ENCODE data around the gene TMUB1. TPM values are rescaled to one million over a fixed set of nuclear protein-coding genes. Genes with fewer than 3 reads are reported as not detected.

TMUB1 gene
- total RNA-seq, 2 donors from 2014 or later = 72.4 to 80.7 TPM

DNA sequence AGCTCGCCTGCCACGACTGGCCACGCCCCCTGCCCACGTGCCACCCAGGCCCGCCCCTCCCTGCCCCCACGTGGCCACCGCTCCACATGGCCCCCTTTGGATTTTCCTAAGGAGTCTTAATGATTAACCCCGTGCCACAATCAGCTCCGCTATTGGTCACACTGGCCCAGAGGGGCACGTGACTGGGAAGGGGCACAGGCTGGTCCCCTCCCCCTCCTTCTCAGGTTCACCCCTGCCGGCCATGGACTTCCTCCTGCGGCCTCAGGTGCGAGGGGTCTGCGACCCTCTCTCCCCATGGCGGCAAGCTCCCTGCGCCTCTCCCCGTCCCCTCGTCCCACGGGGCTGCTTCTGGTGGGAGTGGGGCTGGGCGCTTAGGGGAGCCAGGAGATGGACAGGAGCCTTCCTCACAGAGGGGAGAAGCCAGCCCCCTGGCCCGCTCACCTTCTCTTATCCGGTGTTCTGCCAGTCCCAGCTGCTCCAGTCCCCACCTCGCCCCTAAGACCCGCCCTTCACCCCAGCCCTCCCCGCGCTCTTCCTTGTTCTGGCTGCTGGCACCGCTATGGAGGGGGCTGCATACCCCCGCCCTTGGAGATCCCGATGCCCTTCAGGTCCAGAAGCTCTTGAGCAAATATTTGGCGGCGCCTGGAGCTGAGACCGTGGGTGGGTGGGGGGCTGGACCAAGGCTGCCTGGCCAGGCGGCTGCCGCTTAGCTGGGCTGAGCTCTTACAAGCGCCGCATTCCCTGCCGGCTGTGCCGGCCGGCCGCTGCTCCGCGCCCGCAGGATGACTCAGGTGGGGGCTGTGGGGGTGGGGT is 20.7 kb downstream of the TMUB1 start:
- ATAC-seq (peak; percentile 56), DNase-seq (peak; percentile 83 to 89)
- intact Hi-C loops (cut with DNase I, micrococcal nuclease) = no loop called here

DNA sequence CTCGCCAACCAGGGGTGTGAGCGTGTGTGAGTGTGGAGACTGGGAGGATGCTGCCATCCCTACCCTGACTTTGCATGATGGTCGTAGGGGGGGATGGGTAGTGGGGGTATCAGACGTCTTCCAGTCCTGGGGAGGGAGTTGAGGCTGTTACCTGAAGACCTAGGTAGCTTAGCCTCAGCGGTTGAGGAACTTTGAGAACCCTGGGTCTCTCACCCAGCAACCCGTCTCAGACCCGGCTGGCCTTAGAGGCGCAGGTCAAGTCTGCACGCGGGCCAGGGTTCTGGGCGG is 21.2 kb downstream of the TMUB1 start:
- ATAC-seq = no peak
- no peak for DNase-seq
- intact Hi-C loops (cut with DNase I, micrococcal nuclease) = no loop called here

DNA sequence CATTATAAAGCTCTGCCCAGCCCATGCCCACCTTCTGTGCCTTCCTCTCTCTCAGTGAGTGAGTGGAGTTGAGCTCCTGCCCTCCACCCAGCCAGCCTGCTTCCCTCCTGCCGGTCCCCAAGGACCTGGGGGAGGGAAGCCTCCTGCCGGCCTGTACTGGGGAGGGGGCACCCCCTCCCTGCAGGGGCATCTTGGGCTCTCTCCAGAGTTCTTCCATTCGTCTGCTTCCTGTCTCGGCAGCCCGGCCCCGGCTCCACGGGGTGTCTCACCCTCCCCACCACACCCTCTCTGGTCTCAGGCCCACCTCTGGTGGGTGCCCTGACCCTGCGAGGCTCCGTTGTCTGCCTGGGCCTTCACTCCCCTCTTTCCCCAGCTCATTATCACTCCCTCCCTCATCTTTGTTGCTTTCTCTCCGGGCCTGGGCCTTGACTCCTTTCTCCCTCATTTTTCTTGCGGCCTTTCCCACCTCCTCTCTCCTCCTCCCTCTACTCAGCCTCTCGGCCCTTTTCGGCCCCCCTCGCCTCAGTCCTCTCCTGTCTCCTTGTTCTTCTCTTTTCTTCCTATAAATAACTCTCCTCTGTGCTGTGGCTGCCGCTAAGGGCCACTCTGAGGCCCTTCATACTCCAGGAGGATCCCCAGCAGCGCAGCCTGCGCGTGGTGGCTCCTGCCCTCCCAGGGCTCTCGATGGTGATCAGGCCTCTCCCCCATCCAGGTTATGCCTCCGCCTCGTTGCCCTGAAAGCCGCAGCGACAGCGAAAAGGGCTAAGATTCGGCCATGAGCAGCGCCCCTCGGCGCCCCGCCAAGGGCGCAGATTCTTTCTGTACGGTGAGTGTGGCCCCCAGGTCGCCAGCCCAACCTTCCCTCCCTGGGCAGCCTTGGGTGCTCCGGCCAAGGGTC is 21.8 kb downstream of the TMUB1 start:
- DNase-seq (peak in 1 of 2 donors; percentile 38), ATAC-seq (no peak)
- intact Hi-C loops (cut with DNase I, micrococcal nuclease) = no loop called here

DNA sequence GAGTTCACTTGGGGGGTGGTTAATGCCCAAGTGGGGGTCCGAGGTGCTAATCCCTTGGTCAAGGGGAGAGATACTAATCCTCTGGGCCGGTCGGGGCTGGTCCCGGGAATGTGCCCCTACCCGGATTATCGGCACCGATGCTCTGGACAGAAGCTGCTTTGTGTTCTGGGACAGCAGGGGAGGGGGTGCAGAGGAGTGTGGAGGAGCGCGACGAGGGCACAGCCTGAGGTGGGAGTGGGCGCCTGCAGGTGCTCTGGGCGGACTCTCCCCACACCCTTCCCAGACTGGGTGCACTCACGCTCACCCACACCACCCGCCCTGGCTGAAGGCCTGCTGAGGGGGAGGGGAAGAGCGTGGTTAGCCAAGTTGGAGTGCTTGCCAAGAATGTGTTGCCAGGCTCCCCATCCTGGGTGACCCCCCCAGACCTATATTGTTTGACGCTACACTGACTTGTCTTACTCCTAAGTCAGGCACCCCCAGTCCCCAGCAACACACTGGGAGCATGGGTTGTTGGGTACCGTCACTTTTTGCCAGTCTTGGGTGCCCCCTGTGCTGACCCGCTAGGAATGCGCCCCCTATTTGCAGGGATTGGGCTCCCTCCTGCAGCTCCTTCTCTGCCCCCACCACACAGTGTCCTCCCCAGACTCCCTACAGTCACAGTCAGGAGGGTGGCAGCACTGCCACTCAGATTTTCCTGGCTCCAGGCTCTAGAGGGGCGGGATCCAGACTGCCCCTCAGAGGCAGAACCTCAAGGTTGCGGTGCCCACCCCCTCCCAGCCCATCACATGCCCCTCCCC is 22.7 kb downstream of the TMUB1 start:
- peak; percentile 57 to 71 for DNase-seq
- ATAC-seq = no peak
- intact Hi-C loops (cut with DNase I, micrococcal nuclease) = no loop called here

DNA sequence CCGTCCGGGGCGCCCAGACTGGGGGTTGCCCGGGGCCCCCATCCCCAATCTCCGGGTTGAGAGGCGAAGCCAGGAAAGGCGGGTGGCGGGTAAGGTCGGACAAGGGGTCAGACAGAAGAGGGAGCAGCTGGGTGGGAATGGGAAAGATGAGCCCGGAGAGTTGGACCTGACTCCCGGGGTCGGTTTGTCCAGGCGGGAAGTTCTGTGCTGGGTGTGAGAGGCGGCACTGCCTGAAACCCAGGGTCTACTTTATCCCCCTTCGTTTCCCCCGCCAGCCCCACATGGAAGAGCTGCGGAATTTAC is 23.2 kb downstream of the TMUB1 start:
- ATAC-seq (no peak), DNase-seq (no peak)
- intact Hi-C loops (cut with DNase I, micrococcal nuclease) = no loop called here

DNA sequence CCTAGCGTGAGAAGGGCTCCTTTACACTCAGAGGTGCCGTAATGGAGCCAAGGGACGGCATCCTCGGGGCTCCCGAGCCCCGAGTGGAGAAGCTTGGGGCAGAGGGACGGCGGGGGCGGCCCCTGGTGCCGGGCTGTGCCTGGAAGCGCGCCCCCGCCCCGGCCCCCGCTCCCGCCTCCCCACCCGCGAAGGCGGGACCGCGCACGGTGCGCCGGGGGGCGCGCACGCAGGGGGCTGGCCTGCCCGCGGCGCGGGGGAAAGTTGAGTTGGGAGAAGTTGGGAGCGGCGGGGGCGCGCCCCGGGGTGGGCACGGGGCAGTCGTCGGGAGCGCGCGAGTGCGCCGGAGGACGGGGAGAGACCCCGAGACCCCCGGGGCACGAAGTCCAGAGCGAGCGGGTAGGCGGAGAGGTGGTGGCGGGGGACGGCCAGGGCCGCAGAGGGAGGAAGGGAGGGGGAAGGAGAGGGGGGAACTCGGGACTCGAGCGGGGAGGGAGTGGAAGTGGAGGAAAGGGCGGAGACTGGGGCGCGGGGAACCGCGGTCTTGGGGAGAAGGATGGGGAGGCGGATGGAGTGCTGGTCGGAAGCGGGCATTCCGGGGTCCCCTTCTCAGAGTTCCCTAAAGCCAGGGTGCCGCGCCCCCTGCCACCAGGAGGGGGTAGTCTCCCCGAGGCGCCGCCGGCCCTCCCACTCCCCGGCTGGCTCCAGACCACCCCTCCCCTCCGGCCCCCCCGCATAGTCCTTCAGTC is 23.8 kb downstream of the TMUB1 start, which contains the start of gene SLC4A2:
Gene SLC4A2, plus strand, starts transcription at position 223 of the 746 bp plus-strand sequence. CDS start 2,399 bp downstream, outside the sequence.
- peak; percentile 82 to 85 for DNase-seq
- intact Hi-C loops (cut with DNase I, micrococcal nuclease) = no loop called here
- ATAC-seq = peak; percentile 41

DNA sequence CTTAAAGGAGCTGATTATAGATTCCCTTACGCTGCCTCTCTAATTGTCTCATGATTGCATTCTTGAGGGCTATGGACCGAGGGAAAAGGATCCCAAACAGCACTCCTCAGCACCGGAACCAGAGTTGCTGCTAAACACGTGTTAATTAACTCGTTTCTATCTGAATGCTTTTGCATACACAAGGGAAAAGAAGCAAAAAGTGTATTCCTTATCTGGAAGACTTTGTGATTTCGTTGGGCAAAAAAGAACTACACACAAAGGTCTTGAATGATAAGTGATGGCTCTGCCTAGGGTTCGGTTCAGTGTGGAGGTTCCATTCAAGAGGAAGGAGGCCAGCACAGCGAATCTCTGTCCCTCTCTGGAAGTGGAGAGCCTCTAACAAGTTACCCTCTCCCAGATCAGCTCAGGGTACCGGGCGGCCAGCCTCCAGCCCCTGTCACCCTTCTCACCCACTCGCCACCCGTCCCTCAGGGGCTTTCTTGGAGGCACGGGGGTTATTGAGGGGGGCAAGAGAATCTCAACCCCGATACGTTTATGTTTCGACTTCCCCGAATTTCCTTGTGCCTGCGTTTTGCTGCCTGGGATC is 24.4 kb downstream of the TMUB1 start:
- intact Hi-C loops (cut with DNase I, micrococcal nuclease) = no loop called here
- DNase-seq (peak; percentile 45 to 47), ATAC-seq (no peak)

DNA sequence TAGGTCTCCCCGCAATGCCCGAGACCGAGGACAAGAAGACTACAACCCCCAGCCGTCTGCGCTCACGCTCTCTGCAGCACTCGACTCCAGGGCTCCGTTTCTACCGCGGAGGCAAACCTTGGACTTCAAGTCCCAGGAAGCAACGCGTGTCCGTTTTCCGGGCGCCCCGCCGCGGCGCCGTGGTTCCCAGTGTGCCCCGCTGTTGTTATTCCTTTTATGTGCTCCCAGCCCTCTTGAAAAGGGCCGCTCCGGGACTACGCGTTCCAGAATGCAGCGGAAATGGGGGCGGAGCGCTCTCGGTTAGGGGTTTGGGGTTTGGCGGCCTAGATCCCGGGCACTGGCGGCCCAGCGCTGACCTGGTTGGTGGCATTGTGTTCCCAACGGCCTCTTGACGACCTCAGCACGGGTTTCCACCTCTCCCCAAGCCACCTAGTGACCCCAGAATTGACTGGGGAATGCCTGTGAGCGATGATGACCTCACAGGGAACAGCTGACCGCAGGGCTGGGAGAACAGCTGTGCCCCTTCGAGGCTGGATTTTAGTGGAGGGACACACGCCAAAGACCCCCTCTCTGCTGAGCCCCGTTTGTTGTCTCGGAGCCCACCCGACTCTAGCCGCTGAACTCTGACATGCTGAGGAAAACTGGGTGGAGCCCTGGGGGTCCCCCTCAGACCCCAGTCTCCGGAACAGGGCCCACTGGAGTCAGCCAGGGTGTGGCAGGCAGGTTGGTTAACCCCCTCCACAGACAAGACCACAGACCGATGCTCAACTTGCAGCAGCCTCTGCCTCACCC is 25.1 kb downstream of the TMUB1 start:
- intact Hi-C loops (cut with DNase I, micrococcal nuclease) = no loop called here
- peak; percentile 75 for ATAC-seq
- DNase-seq = peak; percentile 96 to 100

DNA sequence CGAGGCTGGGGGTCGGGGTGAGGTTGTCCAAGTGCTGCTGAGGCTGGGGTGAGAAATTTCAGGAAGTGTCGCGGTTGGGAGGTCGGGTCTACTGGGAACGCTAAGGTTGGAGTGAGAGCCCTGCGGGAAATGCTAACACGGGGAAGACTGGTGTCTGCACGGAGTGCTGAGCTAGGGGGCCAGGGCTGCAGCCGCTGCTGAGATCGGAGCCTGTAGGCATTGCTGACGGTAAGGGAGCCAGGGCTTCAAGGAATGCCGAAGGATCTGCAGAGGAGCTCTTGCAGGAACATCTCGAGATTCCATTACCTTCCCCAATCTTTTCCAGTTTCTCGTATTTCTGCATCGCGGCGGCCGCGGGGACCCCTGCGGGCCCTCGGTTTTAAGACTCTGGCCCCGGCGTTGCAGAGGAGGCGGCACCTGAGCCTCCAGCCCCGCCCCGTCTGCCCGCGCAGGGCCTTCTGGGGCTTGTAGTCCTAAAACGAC is 25.7 kb downstream of the TMUB1 start, which contains the start of gene CDK5:
Gene CDK5, minus strand, starts transcription at position 392 of the 483 bp plus-strand sequence. Its CDS starts 49 bp downstream, at position 343.
- intact Hi-C loops (cut with DNase I, micrococcal nuclease) = no loop called here
- DNase-seq (peak in 1 of 2 donors; percentile 53), ATAC-seq (peak; percentile 2)

DNA sequence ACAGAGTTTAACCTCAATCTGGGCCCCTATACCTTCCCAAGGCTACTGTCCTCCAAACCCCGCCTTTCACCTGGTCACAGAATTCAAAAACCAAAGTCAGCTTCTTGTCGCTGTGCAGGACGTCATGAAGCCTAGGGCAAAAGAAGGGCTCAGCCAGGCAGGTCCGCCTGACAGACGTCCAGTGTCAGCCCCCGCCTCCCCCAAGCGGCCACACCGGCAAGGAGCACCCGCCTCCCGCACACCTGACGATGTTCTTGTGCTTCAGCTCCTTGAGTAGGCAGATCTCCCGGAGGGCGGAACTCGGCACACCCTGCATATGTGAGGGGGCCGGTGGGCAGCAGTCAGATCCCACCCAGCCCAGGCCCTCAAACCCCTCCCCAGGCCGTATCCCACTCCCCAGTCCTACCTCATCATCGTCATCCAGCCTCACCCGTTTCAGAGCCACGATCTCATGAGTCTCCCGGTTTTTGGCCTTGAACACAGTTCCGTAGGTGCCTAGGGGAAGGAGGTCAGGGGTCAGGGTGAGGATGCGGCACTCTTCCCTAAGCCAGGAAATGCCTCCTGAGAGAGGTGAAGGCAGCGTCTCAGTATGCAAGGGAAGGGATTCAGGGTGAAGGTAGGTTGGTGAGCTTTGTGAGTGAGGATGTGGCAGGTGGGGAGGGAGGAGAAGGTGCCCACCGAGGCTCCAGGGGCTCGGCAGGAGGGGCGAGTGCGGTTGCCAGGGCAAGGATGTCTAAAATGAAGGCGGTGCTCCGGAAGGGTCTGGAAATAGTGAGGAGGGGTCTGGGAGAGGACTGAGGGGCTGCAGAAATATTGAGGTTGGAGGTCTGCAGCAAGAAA is 26.4 kb downstream of the TMUB1 start:
- intact Hi-C loops (cut with DNase I, micrococcal nuclease) = no loop called here
- ATAC-seq (no peak), DNase-seq (peak; percentile 50 to 52)

DNA sequence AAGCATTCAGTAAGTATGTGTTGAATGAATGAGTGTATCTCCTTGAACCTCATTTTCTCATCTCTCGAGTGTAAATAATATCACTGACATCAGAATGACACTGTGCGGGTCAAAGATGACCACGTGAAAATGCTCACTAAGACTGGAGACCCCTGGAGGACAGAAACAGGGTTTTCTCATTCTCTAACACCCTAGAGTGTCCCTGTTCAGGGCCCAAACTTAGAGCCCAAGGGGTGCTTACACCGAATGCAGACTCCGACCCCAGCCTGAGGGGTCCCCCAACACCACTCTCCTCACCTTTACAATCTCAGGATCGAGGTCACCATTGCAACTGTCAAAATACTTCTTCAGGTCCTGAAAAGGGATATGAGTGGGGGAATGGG is 27.0 kb downstream of the TMUB1 start:
- intact Hi-C loops (cut with DNase I, micrococcal nuclease) = no loop called here
- no peak for ATAC-seq
- DNase-seq = no peak

DNA sequence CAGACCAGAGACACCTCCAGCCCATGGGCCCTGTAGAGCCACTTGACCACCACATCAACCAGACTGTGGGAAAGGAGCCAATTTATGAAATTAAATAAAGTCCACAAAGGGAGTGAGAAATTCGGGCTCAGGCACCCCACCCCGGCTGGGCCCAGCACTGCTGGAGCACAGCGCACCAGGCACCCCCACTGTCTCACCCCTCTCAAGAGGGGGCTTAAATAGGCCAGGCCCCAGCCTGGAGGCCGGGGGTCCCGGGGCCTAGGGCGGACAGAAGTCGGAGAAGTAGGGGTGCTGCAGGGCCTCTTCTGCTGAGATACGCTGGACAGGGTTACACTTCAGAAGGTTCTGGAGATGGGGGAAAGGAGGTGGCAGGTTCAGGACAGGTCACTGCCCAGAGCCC is 29.5 kb downstream of the TMUB1 start:
- DNase-seq = no peak
- no peak for ATAC-seq
- intact Hi-C loops (cut with DNase I, micrococcal nuclease) = no loop called here

DNA sequence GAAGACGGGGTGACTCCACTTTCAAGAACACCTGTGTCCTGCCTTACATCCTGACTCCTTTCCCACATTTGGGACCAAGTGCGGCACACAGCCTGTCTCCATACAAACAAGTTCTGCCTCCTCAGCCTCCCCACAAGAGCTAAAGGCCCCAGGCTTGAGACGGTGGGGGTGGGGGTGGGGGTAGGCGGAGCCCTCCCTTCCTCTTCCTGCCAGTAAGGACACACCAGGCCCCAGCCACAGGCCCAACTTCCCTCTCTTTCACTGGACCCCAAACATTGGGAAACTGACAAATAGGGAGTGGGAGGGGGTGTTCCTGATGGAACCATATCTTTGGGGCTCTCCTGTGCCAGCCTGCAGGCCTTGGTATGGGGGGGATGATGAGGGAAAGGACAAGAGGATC is 30.2 kb downstream of the TMUB1 start:
- no peak for DNase-seq
- ATAC-seq = no peak
- intact Hi-C loops (cut with DNase I, micrococcal nuclease) = no loop called here

DNA sequence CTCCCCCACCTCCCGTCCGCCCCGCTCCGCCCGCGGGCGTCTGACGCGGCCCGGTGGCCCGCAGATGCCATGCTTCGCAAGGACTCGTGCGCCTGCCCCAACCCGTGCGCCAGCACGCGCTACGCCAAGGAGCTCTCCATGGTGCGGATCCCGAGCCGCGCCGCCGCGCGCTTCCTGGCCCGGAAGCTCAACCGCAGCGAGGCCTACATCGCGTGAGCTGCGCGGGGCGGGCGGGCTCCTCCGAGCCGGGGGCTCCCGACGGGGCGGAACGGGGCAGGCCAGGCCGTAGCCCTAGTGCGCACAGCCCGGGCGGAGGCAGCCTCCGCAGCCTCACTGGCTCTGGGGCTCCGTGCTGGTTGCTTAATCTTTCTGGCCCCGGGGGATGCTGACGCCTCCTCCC is 32.2 kb downstream of the TMUB1 start:
- DNase-seq (peak; percentile 48 to 61), ATAC-seq (peak; percentile 80)

DNA sequence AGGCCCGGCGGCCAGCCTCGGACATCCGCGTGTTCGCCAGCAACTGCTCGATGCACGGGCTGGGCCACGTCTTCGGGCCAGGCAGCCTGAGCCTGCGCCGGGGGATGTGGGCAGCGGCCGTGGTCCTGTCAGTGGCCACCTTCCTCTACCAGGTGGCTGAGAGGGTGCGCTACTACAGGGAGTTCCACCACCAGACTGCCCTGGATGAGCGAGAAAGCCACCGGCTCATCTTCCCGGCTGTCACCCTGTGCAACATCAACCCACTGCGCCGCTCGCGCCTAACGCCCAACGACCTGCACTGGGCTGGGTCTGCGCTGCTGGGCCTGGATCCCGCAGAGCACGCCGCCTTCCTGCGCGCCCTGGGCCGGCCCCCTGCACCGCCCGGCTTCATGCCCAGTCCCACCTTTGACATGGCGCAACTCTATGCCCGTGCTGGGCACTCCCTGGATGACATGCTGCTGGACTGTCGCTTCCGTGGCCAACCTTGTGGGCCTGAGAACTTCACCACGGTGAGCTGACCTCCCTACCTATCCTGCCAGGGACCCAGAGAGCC is 34.3 kb downstream of the TMUB1 start:
- ATAC-seq = no peak
- DNase-seq = no peak
- intact Hi-C loops (cut with DNase I, micrococcal nuclease) = no loop called here

More for the DNA sequence above, 32.2 kb downstream of the TMUB1 start:
- intact Hi-C loops (cut with DNase I, micrococcal nuclease) = no loop called here

Data from left colon (tissue), 2 donors.